Osteoblast (primary cell): Measurements from ENCODE around the gene PLPPR1. TPM values are rescaled to one million over a fixed set of nuclear protein-coding genes. Genes with fewer than 3 reads are reported as not detected.

Experiments
- DNase-seq: peaks from one replicate; pipeline ENCODE4 v3.0.0; 2011; ENCODE audit warnings: low spot score, mixed read lengths; ENCODE audit not compliant: insufficient read length; ENCODE audit errors: missing footprints
- H2AFZ ChIP-seq: 2 replicates; pipeline ENCODE4 v1.6.0; 2011; ENCODE audit warnings: mild to moderate bottlenecking, low read length
- H3K27ac ChIP-seq: 2 replicates; pipeline ENCODE4 v1.5.1; 2011; ENCODE audit warnings: mild to moderate bottlenecking, low read depth, low read length, moderate library complexity
- H3K27me3 ChIP-seq: 2 replicates; pipeline ENCODE4 v1.6.0; 2012; ENCODE audit warnings: mild to moderate bottlenecking, control low read depth, inconsistent platforms, low read length, moderate library complexity; ENCODE audit not compliant: insufficient read depth
- H3K36me3 ChIP-seq: 2 replicates; pipeline ENCODE4 v1.5.1; 2011; ENCODE audit warnings: mild to moderate bottlenecking, low read length, control low read depth, moderate library complexity; ENCODE audit not compliant: insufficient read depth
- H3K4me1 ChIP-seq: 2 replicates; pipeline ENCODE4 v1.5.1; 2011; ENCODE audit warnings: mild to moderate bottlenecking, low read length, control low read depth, moderate library complexity; ENCODE audit not compliant: insufficient read depth
- H3K4me2 ChIP-seq: 2 replicates; pipeline ENCODE4 v1.6.0; 2011; ENCODE audit warnings: mild to moderate bottlenecking, low read length; ENCODE audit not compliant: insufficient read depth
- H3K4me3 ChIP-seq: fragments of 200-600 bp; sonication (generic); 3 replicates; pipeline ENCODE4 v1.5.1; 2012; ENCODE audit warnings: mild to moderate bottlenecking, low read length, inconsistent platforms; ENCODE audit not compliant: insufficient read depth
- H3K79me2 ChIP-seq: 2 replicates; pipeline ENCODE4 v1.6.0; 2012; ENCODE audit warnings: mild to moderate bottlenecking, low read length, control low read depth, inconsistent platforms; ENCODE audit not compliant: insufficient read depth
- H3K9me3 ChIP-seq: 2 replicates; pipeline ENCODE4 v1.5.1; 2011; ENCODE audit warnings: low read depth, low read length, control low read depth
- H4K20me1 ChIP-seq: 2 replicates; pipeline ENCODE4 v1.6.0; 2012; ENCODE audit warnings: mild to moderate bottlenecking, low read length, control low read depth; ENCODE audit not compliant: insufficient read depth
- total RNA-seq: library from RNA; depleted of rRNA; stranded (reverse); fragments of >200 nt; gene quantifications from 2 replicates; pipeline ENCODE4 v1.2.3, GENCODE V29; 2012
- TF ChIP-seq, protein P1 (sequence below): IDR thresholded peaks from 2 replicates; pipeline ENCODE4 v1.5.1; 2011; ENCODE audit warnings: mild to moderate bottlenecking, low read depth, low read length, moderate library complexity; ENCODE audit errors: extremely low read depth

The PLPPR1 gene
- total RNA-seq, 1 donor = not detected

DNA sequence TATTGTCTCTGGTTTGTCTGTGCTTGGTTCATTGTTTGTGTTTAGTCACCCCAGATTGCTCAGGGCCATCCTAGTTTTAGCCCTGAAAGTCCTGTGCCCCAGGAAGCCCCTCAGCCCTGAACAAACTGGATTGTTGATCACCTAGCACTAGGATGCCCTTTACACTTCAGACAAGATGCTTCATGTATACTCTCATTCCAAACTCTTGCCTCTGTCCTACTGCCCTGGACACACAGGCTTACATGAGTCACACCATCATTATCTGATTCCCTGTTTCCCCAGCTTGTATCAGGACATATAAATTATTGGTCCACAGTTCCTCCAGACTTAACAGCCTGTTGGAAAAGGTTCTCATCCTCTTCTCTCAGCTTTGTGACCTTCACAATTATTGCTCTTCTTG lies 236.2 kb downstream of the PLPPR1 start:
- DNase-seq = no peak
- Histone ChIP-seq H3K27ac (no peak overlapping the region), H3K27me3 (no peaks in the 10 kb centered on the region), H3K4me1 (no peaks in the 10 kb centered on the region), H3K79me2 (no peaks in the 10 kb centered on the region), H2AFZ (no peak overlapping the region), H3K4me2 (no peak overlapping the region), H3K4me3 (no peak overlapping the region), H3K9me3 (no peaks in the 10 kb centered on the region), H3K36me3 (no peaks in the 10 kb centered on the region), H4K20me1 (no peaks in the 10 kb centered on the region)
- TF ChIP-seq, protein P1, sequence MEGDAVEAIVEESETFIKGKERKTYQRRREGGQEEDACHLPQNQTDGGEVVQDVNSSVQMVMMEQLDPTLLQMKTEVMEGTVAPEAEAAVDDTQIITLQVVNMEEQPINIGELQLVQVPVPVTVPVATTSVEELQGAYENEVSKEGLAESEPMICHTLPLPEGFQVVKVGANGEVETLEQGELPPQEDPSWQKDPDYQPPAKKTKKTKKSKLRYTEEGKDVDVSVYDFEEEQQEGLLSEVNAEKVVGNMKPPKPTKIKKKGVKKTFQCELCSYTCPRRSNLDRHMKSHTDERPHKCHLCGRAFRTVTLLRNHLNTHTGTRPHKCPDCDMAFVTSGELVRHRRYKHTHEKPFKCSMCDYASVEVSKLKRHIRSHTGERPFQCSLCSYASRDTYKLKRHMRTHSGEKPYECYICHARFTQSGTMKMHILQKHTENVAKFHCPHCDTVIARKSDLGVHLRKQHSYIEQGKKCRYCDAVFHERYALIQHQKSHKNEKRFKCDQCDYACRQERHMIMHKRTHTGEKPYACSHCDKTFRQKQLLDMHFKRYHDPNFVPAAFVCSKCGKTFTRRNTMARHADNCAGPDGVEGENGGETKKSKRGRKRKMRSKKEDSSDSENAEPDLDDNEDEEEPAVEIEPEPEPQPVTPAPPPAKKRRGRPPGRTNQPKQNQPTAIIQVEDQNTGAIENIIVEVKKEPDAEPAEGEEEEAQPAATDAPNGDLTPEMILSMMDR = no peak

GRCh38 chr9:101265261-101265660 lies 236.7 kb downstream of the PLPPR1 start:
- TF ChIP-seq, protein P1 = no peak
- no peaks in the 10 kb centered on the region for H3K36me3 ChIP-seq

GRCh38 chr9:101268426-101268825 lies 239.9 kb downstream of the PLPPR1 start:
- Histone ChIP-seq H3K79me2 (no peaks in the 10 kb centered on the region), H3K4me1 (no peaks in the 10 kb centered on the region), H3K36me3 (no peaks in the 10 kb centered on the region), H3K4me3 (no peak overlapping the region), H3K27ac (no peak overlapping the region), H2AFZ (no peak overlapping the region), H3K9me3 (no peaks in the 10 kb centered on the region), H3K27me3 (no peaks in the 10 kb centered on the region), H3K4me2 (no peak overlapping the region), H4K20me1 (no peaks in the 10 kb centered on the region)
- TF ChIP-seq, protein P1 = no peak
- DNase-seq = no peak

More at GRCh38 chr9:101265261-101265660, 236.7 kb downstream of the PLPPR1 start:
- Histone ChIP-seq H3K4me1 (no peaks in the 10 kb centered on the region), H3K4me3 (no peak overlapping the region), H4K20me1 (no peaks in the 10 kb centered on the region), H2AFZ (no peak overlapping the region), H3K4me2 (no peak overlapping the region), H3K79me2 (no peaks in the 10 kb centered on the region), H3K9me3 (no peaks in the 10 kb centered on the region), H3K27ac (no peak overlapping the region), H3K27me3 (no peaks in the 10 kb centered on the region)
- peak; percentile 35 for DNase-seq

- TF ChIP-seq, protein P1 = no peak
- no peak overlapping the region for H3K4me3 ChIP-seq
- no peak overlapping the region for H3K27ac ChIP-seq
- no peak for DNase-seq
- no peak overlapping the region for H3K4me2 ChIP-seq
- no peaks in the 10 kb centered on the region for H3K4me1 ChIP-seq
- H3K27me3 ChIP-seq = no peaks in the 10 kb centered on the region
- H4K20me1 ChIP-seq = no peaks in the 10 kb centered on the region
- no peaks in the 10 kb centered on the region for H3K9me3 ChIP-seq
- H3K36me3 ChIP-seq = no peaks in the 10 kb centered on the region
- H3K79me2 ChIP-seq = no peaks in the 10 kb centered on the region
- no peak overlapping the region for H2AFZ ChIP-seq
Measured at GRCh38 chr9:101269591-101270283, 241.2 kb downstream of the PLPPR1 start.
